Trophoblast cell (in vitro differentiated cells and primary cell): ENCODE data around the gene COQ8B.

Experiments used
- DNase-seq, 2 donors: peaks; one replicate each; pipeline ENCODE4 v3.0.0-alpha.2; 2016
- H2AFZ ChIP-seq: 2 replicates; pipeline ENCODE4 v1.6.1; 2013; ENCODE audit warnings: low read length, moderate library complexity, mild to moderate bottlenecking; ENCODE audit not compliant: insufficient read depth, poor library complexity
- H2AK5ac ChIP-seq: 2 replicates; pipeline ENCODE4 v1.6.1; 2013; ENCODE audit warnings: mild to moderate bottlenecking, low read length
- H2BK120ac ChIP-seq: 2 replicates; pipeline ENCODE4 v1.6.1; 2013; ENCODE audit warnings: low read length, mild to moderate bottlenecking, moderate library complexity; ENCODE audit not compliant: insufficient read depth, poor library complexity
- H2BK12ac ChIP-seq: 2 replicates; pipeline ENCODE4 v1.6.1; 2013; ENCODE audit warnings: mild to moderate bottlenecking, low read length, moderate library complexity
- H2BK5ac ChIP-seq: 2 replicates; pipeline ENCODE4 v1.6.1; 2013; ENCODE audit warnings: low read length, low read depth, moderate library complexity, mild to moderate bottlenecking; ENCODE audit not compliant: poor library complexity
- H3K14ac ChIP-seq: 2 replicates; pipeline ENCODE4 v1.6.1; 2013; ENCODE audit warnings: mild to moderate bottlenecking, low read length
- H3K18ac ChIP-seq: 2 replicates; pipeline ENCODE4 v1.6.1; 2013; ENCODE audit warnings: mild to moderate bottlenecking, low read length
- H3K23ac ChIP-seq: 2 replicates; pipeline ENCODE4 v1.6.1; 2013; ENCODE audit warnings: low read length
- H3K27ac ChIP-seq: 2 replicates; pipeline ENCODE4 v1.5.1; 2013; ENCODE audit warnings: low read depth, mild to moderate bottlenecking, inconsistent platforms, low read length, moderate library complexity
- H3K27me3 ChIP-seq: 2 replicates; pipeline ENCODE4 v1.6.1; 2013; ENCODE audit warnings: inconsistent platforms, mild to moderate bottlenecking, low read length, moderate library complexity; ENCODE audit not compliant: insufficient read depth
- H3K36me3 ChIP-seq, 2 experiments: 1 replicate in 1 of 2; 2 replicates in 1 of 2; pipeline ENCODE4 v1.6.1; 2013; ENCODE audit warnings: low read length in 2 of 2, mild to moderate bottlenecking in 2 of 2, moderate library complexity in 1 of 2; ENCODE audit not compliant: insufficient read depth in 2 of 2, control insufficient read depth in 1 of 2
- H3K4ac ChIP-seq: 2 replicates; pipeline ENCODE4 v1.6.1; 2013; ENCODE audit warnings: low read depth, mild to moderate bottlenecking, low read length, moderate library complexity
- H3K4me1 ChIP-seq, 2 experiments: 1 replicate in 1 of 2; 2 replicates in 1 of 2; pipeline ENCODE4 v1.6.1; 2013; ENCODE audit warnings: low read length in 2 of 2, mild to moderate bottlenecking in 2 of 2, moderate library complexity in 1 of 2; ENCODE audit not compliant: insufficient read depth in 2 of 2, control insufficient read depth in 1 of 2
- H3K4me2 ChIP-seq: 2 replicates; pipeline ENCODE4 v1.6.1; 2013; ENCODE audit warnings: inconsistent platforms, mild to moderate bottlenecking, low read length, moderate library complexity
- H3K4me3 ChIP-seq: 2 replicates; pipeline ENCODE4 v1.5.1; 2013; ENCODE audit warnings: mild to moderate bottlenecking, low read depth, low read length, inconsistent platforms
- H3K79me1 ChIP-seq: one replicate; pipeline ENCODE4 v1.6.1; 2013; ENCODE audit warnings: low read length
- H3K79me2 ChIP-seq: 2 replicates; pipeline ENCODE4 v1.6.1; 2013; ENCODE audit warnings: low read length, mild to moderate bottlenecking; ENCODE audit not compliant: control insufficient read depth, insufficient read depth, poor library complexity
- H3K9ac ChIP-seq: 2 replicates; pipeline ENCODE4 v1.6.1; 2013; ENCODE audit warnings: mild to moderate bottlenecking, low read length
- H3K9me3 ChIP-seq: 2 replicates; pipeline ENCODE4 v1.6.1; 2013; ENCODE audit warnings: low read depth, mild to moderate bottlenecking, control low read depth, inconsistent platforms, low read length; ENCODE audit not compliant: insufficient read depth
- H4K12ac ChIP-seq: 2 replicates; pipeline ENCODE4 v1.6.1; 2013; ENCODE audit warnings: low read depth, mild to moderate bottlenecking, low read length, moderate library complexity
- H4K8ac ChIP-seq: 2 replicates; pipeline ENCODE4 v1.6.1; 2013; ENCODE audit warnings: low read depth, mild to moderate bottlenecking, low read length, moderate library complexity
- H4K91ac ChIP-seq: one replicate; pipeline ENCODE4 v1.6.1; 2013; ENCODE audit warnings: low read depth, mild to moderate bottlenecking, low read length, moderate library complexity
- WGBS: extraction: QIAGEN DNeasy Blood & Tissue Kit; methylation state at CpG from one replicate; pipeline ENCODE4 v1.1.7; 2013; ENCODE audit warnings: missing lambda C conversion rate; ENCODE audit not compliant: insufficient read length, insufficient coverage; ENCODE audit errors: extremely low coverage; 5-methylcytosine and 5-hydroxymethylcytosine counted together

Gene COQ8B

DNA sequence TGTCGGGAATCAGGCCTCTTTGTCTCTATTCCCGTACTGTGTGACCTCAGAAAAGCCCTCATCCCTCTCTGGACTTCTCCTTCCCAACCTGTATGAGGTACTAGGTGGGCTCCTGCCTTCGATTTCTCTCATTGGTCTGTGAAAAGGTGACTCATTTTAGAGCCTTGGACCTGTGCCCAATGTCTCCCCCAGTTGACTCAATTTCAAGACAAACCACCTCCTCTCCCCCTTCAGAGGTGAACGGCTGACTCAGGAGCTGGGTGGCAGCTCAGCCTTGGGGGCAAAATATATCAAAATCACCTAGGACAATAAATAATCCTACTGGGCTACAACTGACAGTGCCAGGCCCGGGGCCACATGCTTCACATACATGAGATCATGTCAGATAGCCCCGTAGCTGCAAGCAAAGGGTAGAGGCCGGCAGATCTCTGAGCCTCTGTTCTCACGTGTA lies 630 bp downstream of the COQ8B start:
- peaks cover 11 to 13% of the 10 kb centered on the region in 2 experiments for H3K4me1 ChIP-seq
- H4K8ac ChIP-seq, result peak overlapping the region; percentile 78
- peak overlapping the region; percentile 26 for H3K18ac ChIP-seq
- H3K79me1 ChIP-seq, result peaks cover 41% of the 10 kb centered on the region
- peaks cover 4 to 11% of the 10 kb centered on the region in 2 experiments for H3K36me3 ChIP-seq
- H3K27me3 ChIP-seq, result no peaks in the 10 kb centered on the region
- WGBS, result no CpG with 5 or more reads among the region's 8 CpGs
- H3K9ac ChIP-seq, result peak overlapping the region; percentile 22
- peak overlapping the region; percentile 63 for H2AK5ac ChIP-seq
- H3K4me2 ChIP-seq, result peak overlapping the region; percentile 82
- peak overlapping the region; percentile 73 for H4K12ac ChIP-seq
- peak overlapping the region; percentile 94 for H2BK5ac ChIP-seq
- peak overlapping the region; percentile 76 for H3K4ac ChIP-seq
- peak overlapping the region; percentile 74 for H3K14ac ChIP-seq
- H3K23ac ChIP-seq, result no peak overlapping the region
- peak overlapping the region; percentile 73 for H3K4me3 ChIP-seq
- H3K79me2 ChIP-seq, result peaks cover 29% of the 10 kb centered on the region
- H2BK120ac ChIP-seq, result peak overlapping the region; percentile 91
- H4K91ac ChIP-seq, result peak overlapping the region; percentile 85
- peak; percentile 87 to 90 for DNase-seq
- H2BK12ac ChIP-seq, result peak overlapping the region; percentile 83
- peak overlapping the region; percentile 98 for H3K27ac ChIP-seq
- H2AFZ ChIP-seq, result peak overlapping the region; percentile 11
- no peaks in the 10 kb centered on the region for H3K9me3 ChIP-seq

DNA sequence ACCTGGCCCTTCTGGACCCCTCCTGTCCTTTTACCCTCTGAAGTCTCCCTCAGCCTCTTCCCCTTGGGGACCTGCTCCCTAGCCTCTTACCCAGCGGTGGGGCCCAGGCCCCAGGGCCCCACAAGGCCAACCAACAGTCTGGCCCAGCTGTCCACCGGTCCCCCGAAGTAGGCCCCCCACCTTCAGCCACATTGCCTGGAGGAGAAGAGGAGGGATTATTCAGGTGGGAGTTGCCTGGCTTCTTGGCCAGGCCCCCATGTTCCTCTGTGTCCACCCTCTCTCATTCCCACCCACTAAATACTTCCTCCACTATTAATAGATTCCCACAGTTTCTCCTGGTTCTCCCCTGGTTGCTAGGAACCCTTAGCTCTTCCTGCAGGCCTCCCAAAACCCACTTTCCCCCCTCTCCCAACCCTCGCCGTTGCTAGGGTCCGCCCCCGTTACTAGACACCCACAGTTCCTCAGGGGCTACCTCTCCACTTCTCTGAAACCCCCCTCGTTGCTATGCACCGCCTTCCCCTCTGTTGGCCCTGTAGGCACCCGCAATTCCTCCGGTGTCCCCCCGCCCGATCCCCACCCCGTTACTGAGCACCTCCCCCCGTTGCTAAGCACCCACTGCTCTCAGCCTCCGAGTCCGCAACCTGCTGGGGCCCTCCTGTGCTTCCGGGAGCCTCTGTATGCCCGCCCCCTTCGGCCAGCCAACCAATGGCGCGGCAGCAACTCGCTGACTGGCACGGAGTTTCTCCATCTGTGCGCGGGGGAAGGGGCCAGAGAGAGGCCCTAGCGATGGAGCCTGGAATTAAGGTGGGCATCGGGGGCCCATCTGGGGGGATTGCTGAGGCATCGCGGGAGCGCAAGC lies 2.0 kb downstream of the COQ8B start:
- peak overlapping the region; percentile 75 for H3K18ac ChIP-seq
- peak overlapping the region; percentile 50 for H2AK5ac ChIP-seq
- peak overlapping the region; percentile 87 for H2BK120ac ChIP-seq
- peak overlapping the region; percentile 91 for H4K91ac ChIP-seq
- H3K36me3 ChIP-seq, result peaks cover 9 to 10% of the 10 kb centered on the region in 2 experiments
- DNase-seq, result peak; percentile 85 to 89
- H3K27ac ChIP-seq, result peak overlapping the region; percentile 95
- H2BK5ac ChIP-seq, result peak overlapping the region; percentile 91
- peak overlapping the region; percentile 66 for H3K4ac ChIP-seq
- peak overlapping the region; percentile 72 for H2BK12ac ChIP-seq
- H3K4me3 ChIP-seq, result peak overlapping the region; percentile 69
- H2AFZ ChIP-seq, result peak overlapping the region; percentile 77
- H4K12ac ChIP-seq, result peak overlapping the region; percentile 64
- H3K14ac ChIP-seq, result peak overlapping the region; percentile 74
- H3K9me3 ChIP-seq, result no peaks in the 10 kb centered on the region
- H3K23ac ChIP-seq, result no peak overlapping the region
- H3K79me1 ChIP-seq, result peaks cover 41% of the 10 kb centered on the region
- H3K4me1 ChIP-seq, result peaks cover 8% of the 10 kb centered on the region in 2 experiments
- peaks cover 23% of the 10 kb centered on the region for H3K79me2 ChIP-seq
- peak overlapping the region; percentile 90 for H3K4me2 ChIP-seq
- H3K27me3 ChIP-seq, result no peaks in the 10 kb centered on the region
- H4K8ac ChIP-seq, result peak overlapping the region; percentile 86
- no CpG with 5 or more reads among the region's 31 CpGs for WGBS
- peak overlapping the region; percentile 61 for H3K9ac ChIP-seq

DNA sequence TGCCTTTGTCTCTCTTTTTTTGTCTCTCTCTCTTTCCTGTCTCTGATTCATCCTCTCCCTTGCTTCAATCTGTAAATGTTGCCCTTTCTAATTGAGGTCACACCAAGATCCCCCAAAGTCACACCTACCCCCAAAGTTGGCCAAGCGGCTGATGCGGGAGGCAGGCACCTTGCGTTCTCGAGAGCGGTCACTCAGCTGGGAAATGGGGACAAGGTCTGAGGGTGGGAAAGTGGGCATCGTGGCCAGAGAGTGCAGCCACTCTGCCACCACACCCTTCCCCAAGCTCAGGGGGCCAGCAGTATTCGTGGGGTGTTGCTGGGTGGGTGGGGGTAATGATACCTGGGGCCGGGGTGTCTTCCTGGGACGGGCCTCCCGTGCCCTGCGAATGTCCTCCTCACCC lies 2.7 kb downstream of the COQ8B start:
- Histone ChIP-seq H2BK5ac (no peak overlapping the region), H3K4ac (peak overlapping the region; percentile 15), H4K91ac (peak overlapping the region; percentile 89), H2AK5ac (peak overlapping the region; percentile 90), H3K18ac (no peak overlapping the region), H3K36me3 (peaks cover 9 to 10% of the 10 kb centered on the region in 2 experiments), H3K27me3 (no peaks in the 10 kb centered on the region), H2AFZ (no peak overlapping the region), H3K27ac (no peak overlapping the region), H3K23ac (no peak overlapping the region), H2BK120ac (no peak overlapping the region), H3K9me3 (no peaks in the 10 kb centered on the region), H4K8ac (no peak overlapping the region), H4K12ac (peak overlapping the region; percentile 22), H3K4me1 (peaks cover 4 to 8% of the 10 kb centered on the region in 2 experiments), H3K79me2 (peaks cover 18% of the 10 kb centered on the region), H2BK12ac (peak overlapping the region; percentile 81), H3K14ac (no peak overlapping the region), H3K9ac (no peak overlapping the region), H3K79me1 (peaks cover 37% of the 10 kb centered on the region), H3K4me2 (no peak overlapping the region), H3K4me3 (no peak overlapping the region)
- DNase-seq, result no peak
- no CpG with 5 or more reads among the region's 11 CpGs for WGBS

DNA sequence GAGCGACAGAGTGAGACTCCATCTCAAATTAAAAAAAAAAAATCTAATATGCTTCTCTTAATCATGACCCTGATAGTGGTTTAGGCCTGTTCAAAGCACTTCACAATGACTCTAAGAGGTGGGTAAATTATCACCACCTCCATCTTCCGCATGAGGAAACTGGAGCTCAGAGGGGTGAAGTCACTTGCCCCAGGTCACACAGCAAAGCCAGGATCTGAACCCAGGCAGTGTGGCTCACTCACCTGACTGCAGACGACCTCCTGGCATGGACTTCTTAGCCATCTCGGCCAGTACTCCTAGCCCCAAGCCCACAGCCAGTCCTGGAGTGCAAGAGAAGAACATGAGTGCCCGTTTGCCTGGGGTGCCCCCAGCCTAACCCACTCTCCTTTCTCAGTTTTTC lies 6.9 kb downstream of the COQ8B start:
- no peak overlapping the region for H2BK120ac ChIP-seq
- no peak overlapping the region for H2AK5ac ChIP-seq
- H3K79me1 ChIP-seq, result peaks cover 5% of the 10 kb centered on the region
- no peak overlapping the region for H2AFZ ChIP-seq
- H3K14ac ChIP-seq, result no peak overlapping the region
- no peak for DNase-seq
- no peak overlapping the region for H2BK5ac ChIP-seq
- H3K27ac ChIP-seq, result no peak overlapping the region
- H2BK12ac ChIP-seq, result no peak overlapping the region
- H3K9ac ChIP-seq, result no peak overlapping the region
- no peak overlapping the region for H3K23ac ChIP-seq
- no peak overlapping the region for H3K4ac ChIP-seq
- no peak overlapping the region for H3K4me3 ChIP-seq
- H3K4me1 ChIP-seq, result peaks cover 3 to 4% of the 10 kb centered on the region in 2 experiments
- no peak overlapping the region for H4K8ac ChIP-seq
- H3K27me3 ChIP-seq, result no peaks in the 10 kb centered on the region
- H3K18ac ChIP-seq, result no peak overlapping the region
- no peak overlapping the region for H4K12ac ChIP-seq
- no peak overlapping the region for H4K91ac ChIP-seq
- no CpG with 5 or more reads among the region's 5 CpGs for WGBS
- no peaks in the 10 kb centered on the region for H3K9me3 ChIP-seq
- peaks cover 17 to 31% of the 10 kb centered on the region in 2 experiments for H3K36me3 ChIP-seq
- H3K4me2 ChIP-seq, result no peak overlapping the region
- peaks cover 2% of the 10 kb centered on the region for H3K79me2 ChIP-seq
